CD14-positive monocyte (primary cell): ENCODE measurements around the gene METTL24. TPM values are rescaled to one million over a fixed set of nuclear protein-coding genes. Genes with fewer than 3 reads are reported as not detected.

Experiments
- DNase-seq, 3 donors: peaks; one replicate each; pipeline ENCODE4 v3.0.0-alpha.2; 2011 to 2022
- H2AFZ ChIP-seq: 2 replicates; pipeline ENCODE4 v1.6.0; 2012; ENCODE audit warnings: mild to moderate bottlenecking, low read depth, low read length, inconsistent platforms; ENCODE audit not compliant: insufficient read depth, poor library complexity, severe bottlenecking
- H3K27ac ChIP-seq, 2 donors: 1 replicate in 1 of 2; 2 replicates in 1 of 2; pipeline ENCODE4 v1.5.1; 2012 to 2013; ENCODE audit warnings: low read length in 2 of 2, control low read depth in 1 of 2, inconsistent platforms in 1 of 2, low read depth in 1 of 2, mild to moderate bottlenecking in 1 of 2
- H3K27me3 ChIP-seq, 2 donors: one replicate each; pipeline versions ENCODE4 v1.6.0 to v1.6.1; 2011 to 2013; ENCODE audit warnings: low read length in 2 of 2; ENCODE audit not compliant: control insufficient read depth in 2 of 2, insufficient read depth in 2 of 2
- H3K36me3 ChIP-seq, 2 donors: replicated peaks in 1 of 2; 1 replicate in 1 of 2; 2 replicates in 1 of 2; pipeline versions ENCODE4 v1.5.1 to v1.6.1; 2012 to 2013; ENCODE audit warnings: low read length in 2 of 2, control low read depth in 1 of 2, inconsistent platforms in 1 of 2, mild to moderate bottlenecking in 1 of 2; ENCODE audit not compliant: insufficient read depth in 2 of 2, control insufficient read depth in 1 of 2
- H3K4me1 ChIP-seq, 2 donors: 1 replicate in 1 of 2; 2 replicates in 1 of 2; pipeline versions ENCODE4 v1.5.1 to v1.6.1; 2012 to 2013; ENCODE audit warnings: low read length in 2 of 2, control low read depth in 1 of 2, inconsistent platforms in 1 of 2, mild to moderate bottlenecking in 1 of 2, moderate library complexity in 1 of 2; ENCODE audit not compliant: insufficient read depth in 2 of 2, control insufficient read depth in 1 of 2
- H3K4me2 ChIP-seq: replicated peaks from 2 replicates; pipeline ENCODE3; 2012; ENCODE audit warnings: low read length, moderate library complexity, mild to moderate bottlenecking; ENCODE audit not compliant: poor library complexity, severe bottlenecking; ENCODE audit errors: extremely low read depth
- H3K4me3 ChIP-seq, 3 experiments: fragments of 200-600 bp in 1 of 3; sonication (generic) in 1 of 3; replicated peaks in 1 of 3; 1 replicate in 2 of 3; 2 replicates in 1 of 3; pipeline ENCODE4 v1.5.1; 2011 to 2013; ENCODE audit warnings: low read length in 3 of 3, mild to moderate bottlenecking in 3 of 3, control low read depth in 2 of 3, low read depth in 2 of 3, inconsistent platforms in 1 of 3, moderate library complexity in 1 of 3
- H3K79me2 ChIP-seq: 2 replicates; pipeline ENCODE4 v1.6.0; 2012; ENCODE audit warnings: mild to moderate bottlenecking, control low read depth, inconsistent platforms, low read length, moderate library complexity; ENCODE audit not compliant: insufficient read depth
- H3K9ac ChIP-seq: 2 replicates; pipeline ENCODE4 v1.6.0; 2017; ENCODE audit warnings: low read length, mild to moderate bottlenecking; ENCODE audit not compliant: insufficient read depth, poor library complexity, severe bottlenecking
- H3K9me3 ChIP-seq, 2 donors: replicated peaks in 1 of 2; 1 replicate in 1 of 2; 2 replicates in 1 of 2; pipeline versions ENCODE4 v1.5.1 to v1.6.1; 2012 to 2013; ENCODE audit warnings: low read length in 2 of 2, control low read depth in 1 of 2; ENCODE audit not compliant: control insufficient read depth in 1 of 2, insufficient read depth in 1 of 2
- H4K20me1 ChIP-seq: 2 replicates; pipeline ENCODE4 v1.6.0; 2012; ENCODE audit warnings: mild to moderate bottlenecking, low read length, control low read depth, moderate library complexity; ENCODE audit not compliant: insufficient read depth
- H3K27ac Mint-ChIP-seq, 7 donors: one replicate each; pipeline ENCODE4 v1.8.0; 2020; ENCODE audit warnings: mild to moderate bottlenecking in 7 of 7, mixed read lengths in 7 of 7, moderate library complexity in 6 of 7, inconsistent platforms in 2 of 7
- H3K27me3 Mint-ChIP-seq, 3 donors: one replicate each; pipeline ENCODE4 v1.8.0; 2021 to 2022; ENCODE audit warnings: low read depth in 3 of 3, mild to moderate bottlenecking in 3 of 3, mixed read lengths in 3 of 3, moderate library complexity in 3 of 3, inconsistent platforms in 1 of 3
- H3K36me3 Mint-ChIP-seq, 2 donors: one replicate each; pipeline ENCODE4 v1.8.0; 2020; ENCODE audit warnings: mixed read lengths in 2 of 2, inconsistent platforms in 1 of 2, mild to moderate bottlenecking in 1 of 2
- H3K4me1 Mint-ChIP-seq: one replicate; pipeline ENCODE4 v1.8.0; 2020; ENCODE audit warnings: mild to moderate bottlenecking, mixed read lengths
- H3K4me3 Mint-ChIP-seq, 2 donors: one replicate each; pipeline ENCODE4 v1.8.0; 2020; ENCODE audit warnings: mild to moderate bottlenecking in 2 of 2, mixed read lengths in 2 of 2, moderate library complexity in 1 of 2
- H3K9me3 Mint-ChIP-seq, 7 donors: one replicate each; pipeline ENCODE4 v1.8.0; 2020 to 2022; ENCODE audit warnings: mixed read lengths in 7 of 7, mild to moderate bottlenecking in 6 of 7, moderate library complexity in 6 of 7, inconsistent platforms in 2 of 7
- CTCF ChIP-seq: fragments of 200-600 bp; IDR thresholded peaks from one replicate; pipeline ENCODE4 v1.8.0; 2022; ENCODE audit warnings: antibody characterized with exemption, mild to moderate bottlenecking
- WGBS: methylation state at CpG from one replicate; pipeline ENCODE4 v1.1.5; 2013; ENCODE audit warnings: missing lambda C conversion rate; ENCODE audit not compliant: insufficient coverage; 5-methylcytosine and 5-hydroxymethylcytosine counted together
- intact Hi-C, 2 donors: fragments of 100-400 bp; cut with micrococcal nuclease; formaldehyde crosslinking; loops; one replicate each; pipeline versions ENCODE4 v1.15.0 to v1.15.1; 2023
- polyA plus RNA-seq, 3 donors: library from polyadenylated mRNA; depleted of rRNA in 1 of 3; unstranded in 2 of 3; stranded (reverse) in 1 of 3; fragments of 300-500 nt in 2 of 3; fragments of >200 nt in 1 of 3; fragmentation: Illumina TruSeq in 2 of 3; gene quantifications; 1 replicate in 2 of 3; 2 replicates in 1 of 3; pipeline ENCODE4 v1.2.3, GENCODE V29; 2012 to 2021

Gene METTL24
- polyA plus RNA-seq, 3 donors: not detected

GRCh38 chr6:110359556-110359955, 1.4 kb upstream of the METTL24 start:
- no peaks in the 10 kb centered on the region for H4K20me1 ChIP-seq
- Mint-ChIP-seq H3K36me3 (peaks cover 0 to 7% of the 10 kb centered on the region in 2 donors), H3K4me1 (peaks cover 18% of the 10 kb centered on the region), H3K9me3 (peaks cover 0 to 11% (median 5%) of the 10 kb centered on the region in 7 donors), H3K4me3 (peak overlapping the region in 1 of 2 donors; percentile 81), H3K27me3 (peaks cover 42 to 52% (median 47%) of the 10 kb centered on the region in 3 donors), H3K27ac (no peak overlapping the region)
- no peaks in the 10 kb centered on the region for H3K79me2 ChIP-seq
- intact Hi-C loops: no loop called here
- H3K4me1 ChIP-seq: peaks cover 3 to 12% of the 10 kb centered on the region in 2 donors
- H3K9ac ChIP-seq: no peak overlapping the region
- H3K9me3 ChIP-seq: peaks cover 0 to 15% of the 10 kb centered on the region in 2 donors
- DNase-seq: no peak
- H3K27me3 ChIP-seq: peaks cover 41 to 51% of the 10 kb centered on the region in 2 donors
- no peak for TF ChIP-seq CTCF
- no peak overlapping the region for H2AFZ ChIP-seq
- no peak overlapping the region for H3K4me3 ChIP-seq
- no peak overlapping the region for H3K4me2 ChIP-seq
- no CpG with 5 or more reads among the region's 5 CpGs for whole genome bisulfite sequencing
- H3K27ac ChIP-seq: no peak overlapping the region
- H3K36me3 ChIP-seq: no peaks in the 10 kb centered on the region

GRCh38 chr6:110358553-110359160, 508 bp upstream of the METTL24 start:
- Mint-ChIP-seq H3K4me1 (peaks cover 18% of the 10 kb centered on the region), H3K4me3 (peak overlapping the region; percentile 47 to 81), H3K27me3 (peaks cover 42 to 52% (median 47%) of the 10 kb centered on the region in 3 donors), H3K9me3 (peaks cover 0 to 11% (median 5%) of the 10 kb centered on the region in 7 donors), H3K27ac (no peak overlapping the region), H3K36me3 (peaks cover 0 to 7% of the 10 kb centered on the region in 2 donors)
- H3K4me3 ChIP-seq: peak overlapping the region in 1 of 3 experiments; percentile 74
- H3K27me3 ChIP-seq: peaks cover 41 to 51% of the 10 kb centered on the region in 2 donors
- TF ChIP-seq CTCF: no peak
- DNase-seq: no peak
- H3K9ac ChIP-seq: no peak overlapping the region
- H3K4me2 ChIP-seq: peak overlapping the region; percentile 79
- H3K9me3 ChIP-seq: peaks cover 0 to 15% of the 10 kb centered on the region in 2 donors
- H3K36me3 ChIP-seq: no peaks in the 10 kb centered on the region
- peak overlapping the region; percentile 46 for H2AFZ ChIP-seq
- no peaks in the 10 kb centered on the region for H3K79me2 ChIP-seq
- no peak overlapping the region for H3K27ac ChIP-seq
- no peaks in the 10 kb centered on the region for H4K20me1 ChIP-seq
- 6% methylated on average over 2 of the region's 13 CpGs for WGBS
- intact Hi-C loops: no loop called here
- peaks cover 3 to 12% of the 10 kb centered on the region in 2 donors for H3K4me1 ChIP-seq
